HepG2 (cell line): ENCODE results near the gene FGD6.

Experiments
- CTCF ChIP-seq: sonication (generic); formaldehyde crosslinking; IDR thresholded peaks from 2 replicates; pipeline ENCODE4 v1.5.0; 2020; ENCODE audit warnings: mild to moderate bottlenecking, missing genetic modification reagents, moderate library complexity
- JUND ChIP-seq: sonication (generic); formaldehyde crosslinking; IDR thresholded peaks from 2 replicates; pipeline ENCODE4 v1.8.0; 2022; ENCODE audit warnings: mild to moderate bottlenecking, missing genetic modification reagents
- PTBP1 ChIP-seq: fragments of 200-400 bp; formaldehyde crosslinking; IDR thresholded peaks from 2 replicates; pipeline ENCODE4 v1.6.1; 2018; ENCODE audit warnings: low read length, low read depth; ENCODE audit not compliant: poor library complexity, severe bottlenecking
- TAF1 ChIP-seq: sonication (generic); formaldehyde crosslinking; IDR thresholded peaks from 2 replicates; pipeline ENCODE4 v1.4.0; 2020; ENCODE audit warnings: missing genetic modification reagents

GRCh38 chr12:95205016-95205624 lies 12.1 kb downstream of the FGD6 start:
- TF ChIP-seq JUND (CRISPR knock-in tag) (no peak), TAF1 (no peak), CTCF (CRISPR knock-in tag) (no peak), PTBP1 (no peak)
